ENCODE measurements around the gene TNS1.

The TNS1 gene

GRCh38 chr2:217945530-217945929 is 57.3 kb downstream of the TNS1 start:
- TF ChIP-seq, protein P1, sequence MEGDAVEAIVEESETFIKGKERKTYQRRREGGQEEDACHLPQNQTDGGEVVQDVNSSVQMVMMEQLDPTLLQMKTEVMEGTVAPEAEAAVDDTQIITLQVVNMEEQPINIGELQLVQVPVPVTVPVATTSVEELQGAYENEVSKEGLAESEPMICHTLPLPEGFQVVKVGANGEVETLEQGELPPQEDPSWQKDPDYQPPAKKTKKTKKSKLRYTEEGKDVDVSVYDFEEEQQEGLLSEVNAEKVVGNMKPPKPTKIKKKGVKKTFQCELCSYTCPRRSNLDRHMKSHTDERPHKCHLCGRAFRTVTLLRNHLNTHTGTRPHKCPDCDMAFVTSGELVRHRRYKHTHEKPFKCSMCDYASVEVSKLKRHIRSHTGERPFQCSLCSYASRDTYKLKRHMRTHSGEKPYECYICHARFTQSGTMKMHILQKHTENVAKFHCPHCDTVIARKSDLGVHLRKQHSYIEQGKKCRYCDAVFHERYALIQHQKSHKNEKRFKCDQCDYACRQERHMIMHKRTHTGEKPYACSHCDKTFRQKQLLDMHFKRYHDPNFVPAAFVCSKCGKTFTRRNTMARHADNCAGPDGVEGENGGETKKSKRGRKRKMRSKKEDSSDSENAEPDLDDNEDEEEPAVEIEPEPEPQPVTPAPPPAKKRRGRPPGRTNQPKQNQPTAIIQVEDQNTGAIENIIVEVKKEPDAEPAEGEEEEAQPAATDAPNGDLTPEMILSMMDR (IDR thresholded peaks at IDR 0.05; ENCODE audit: insufficient read depth, low read depth, low read length, missing control alignments) = no peak
- H3K4me3 ChIP-seq (ENCODE audit: low read depth, low read length) = no peak overlapping the region
- DNase-seq (ENCODE audit: low read depth) = no peak

DNA sequence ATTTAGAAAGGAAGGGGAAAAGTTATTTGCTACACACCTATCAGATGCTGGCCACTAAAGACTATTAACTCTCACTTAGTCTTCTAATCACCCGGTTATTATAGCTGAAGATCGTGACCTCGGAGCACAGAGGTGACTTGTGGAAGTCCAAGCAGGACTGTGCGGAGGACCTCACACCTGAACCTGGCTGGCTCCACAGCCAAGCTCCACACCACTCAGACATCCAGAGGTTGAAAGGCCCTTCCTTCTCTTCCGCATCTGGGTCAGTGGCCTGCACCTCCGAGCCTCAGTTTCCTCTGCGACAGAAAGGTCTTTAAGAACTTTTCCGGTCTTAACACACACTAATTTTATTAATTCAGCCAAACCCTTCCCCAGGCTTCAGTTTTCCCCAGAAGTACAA is 57.9 kb downstream of the TNS1 start:
- H3K4me3 ChIP-seq (ENCODE audit: low read depth, low read length) = no peak overlapping the region
- no peak for DNase-seq (ENCODE audit: low read depth)
- TF ChIP-seq, protein P1 (IDR thresholded peaks at IDR 0.05; ENCODE audit: insufficient read depth, low read depth, low read length, missing control alignments) = no peak

DNA sequence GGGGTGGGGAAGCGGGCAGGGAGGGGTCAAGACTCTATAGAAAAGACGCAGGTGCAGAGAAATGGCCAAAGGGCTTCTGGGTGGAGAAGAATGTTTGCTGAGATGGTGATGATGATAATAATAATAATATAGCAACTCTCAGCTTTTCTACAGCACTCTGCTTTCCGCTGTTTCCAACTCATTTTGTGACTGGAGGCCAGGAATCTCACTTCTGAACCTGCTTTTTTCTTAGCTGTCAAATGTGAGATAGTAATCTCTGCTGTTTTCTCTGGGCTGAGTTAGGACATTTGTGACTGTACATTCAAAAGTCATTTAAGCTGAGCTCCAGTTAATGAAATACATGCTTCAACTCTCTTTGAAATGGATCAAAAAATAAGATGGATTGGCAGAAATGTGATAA is 58.4 kb downstream of the TNS1 start:
- DNase-seq (ENCODE audit: low read depth) = no peak
- H3K4me3 ChIP-seq (ENCODE audit: low read depth, low read length) = no peak overlapping the region
- TF ChIP-seq, protein P1 (IDR thresholded peaks at IDR 0.05; ENCODE audit: insufficient read depth, low read depth, low read length, missing control alignments) = no peak

DNA sequence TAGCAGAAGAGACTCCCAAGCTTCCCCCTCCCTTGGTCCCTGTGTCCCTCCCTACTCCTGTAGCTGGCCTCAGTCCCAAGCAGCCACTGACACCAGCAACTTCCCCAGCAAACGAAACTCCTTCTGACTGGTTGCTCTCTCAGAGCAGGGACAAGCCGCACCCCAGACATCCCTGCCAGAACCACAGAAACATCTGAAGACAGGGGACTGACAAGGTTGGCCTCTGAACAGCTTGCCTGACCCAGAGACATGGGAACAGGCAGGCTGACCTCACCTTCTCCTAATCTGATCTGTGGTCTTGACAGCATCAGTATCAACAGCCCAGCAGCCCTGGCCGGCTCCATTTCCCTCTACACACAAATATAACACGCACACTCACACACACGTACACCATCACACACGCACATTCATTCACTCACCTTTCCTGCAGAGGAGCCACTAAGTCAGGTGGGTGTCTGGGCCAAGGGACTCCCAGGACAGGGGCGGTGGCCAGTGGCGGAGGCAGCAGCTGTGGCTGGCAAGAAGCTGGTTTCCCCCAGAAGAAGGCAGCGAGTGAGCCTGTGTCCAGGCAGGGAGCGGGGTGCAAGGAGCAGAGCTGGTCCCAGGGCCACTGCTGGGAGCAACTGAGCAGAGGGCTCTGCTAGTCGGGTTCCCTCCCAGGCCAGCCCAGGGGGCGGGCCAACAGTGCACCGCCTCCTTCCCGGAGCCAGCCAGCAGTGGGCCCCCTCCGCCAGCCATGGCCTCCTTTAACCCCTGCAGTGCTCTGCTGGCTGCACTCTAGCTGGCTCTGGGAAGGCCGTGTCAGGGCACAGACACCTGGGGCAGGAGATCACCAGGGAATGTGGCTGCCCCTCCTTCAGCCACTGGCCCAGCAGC is 59.1 kb downstream of the TNS1 start:
- no peak overlapping the region for H3K4me3 ChIP-seq (ENCODE audit: low read depth, low read length)
- TF ChIP-seq, protein P1 (IDR thresholded peaks at IDR 0.05; ENCODE audit: insufficient read depth, low read depth, low read length, missing control alignments) = no peak
- DNase-seq (ENCODE audit: low read depth) = no peak

DNA sequence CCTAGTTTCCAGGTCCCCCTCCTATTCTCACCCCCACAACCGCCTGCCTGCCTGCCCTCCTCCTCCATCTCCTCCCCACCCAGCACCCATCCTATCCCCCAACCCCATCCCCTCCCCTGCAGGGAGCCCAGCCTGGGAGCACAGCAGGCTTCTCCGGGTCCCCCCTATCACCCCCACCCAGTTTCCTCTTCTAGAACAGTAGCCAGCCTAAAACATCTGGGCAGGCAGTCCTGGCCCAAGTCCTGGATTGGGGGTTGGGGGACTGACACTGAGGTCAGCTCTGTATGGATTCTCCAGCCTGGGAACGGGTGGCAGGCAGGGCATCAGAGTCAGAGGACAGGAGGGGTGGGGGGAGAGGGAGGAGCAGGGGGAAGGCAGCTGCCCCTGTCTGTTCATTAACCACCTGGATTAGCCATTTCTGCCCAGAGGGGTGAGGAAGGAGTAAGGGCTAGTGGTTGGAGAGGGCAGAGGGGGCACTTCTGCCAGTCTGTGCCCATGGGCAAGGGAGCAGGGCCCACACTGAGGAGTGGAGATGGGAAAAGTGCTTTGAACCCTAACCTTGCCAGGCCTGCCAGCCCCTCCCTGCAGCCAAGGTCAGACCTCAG is 60.0 kb downstream of the TNS1 start:
- TF ChIP-seq, protein P1 (IDR thresholded peaks at IDR 0.05; ENCODE audit: insufficient read depth, low read depth, low read length, missing control alignments) = no peak
- no peak overlapping the region for H3K4me3 ChIP-seq (ENCODE audit: low read depth, low read length)
- DNase-seq (ENCODE audit: low read depth) = no peak

DNA sequence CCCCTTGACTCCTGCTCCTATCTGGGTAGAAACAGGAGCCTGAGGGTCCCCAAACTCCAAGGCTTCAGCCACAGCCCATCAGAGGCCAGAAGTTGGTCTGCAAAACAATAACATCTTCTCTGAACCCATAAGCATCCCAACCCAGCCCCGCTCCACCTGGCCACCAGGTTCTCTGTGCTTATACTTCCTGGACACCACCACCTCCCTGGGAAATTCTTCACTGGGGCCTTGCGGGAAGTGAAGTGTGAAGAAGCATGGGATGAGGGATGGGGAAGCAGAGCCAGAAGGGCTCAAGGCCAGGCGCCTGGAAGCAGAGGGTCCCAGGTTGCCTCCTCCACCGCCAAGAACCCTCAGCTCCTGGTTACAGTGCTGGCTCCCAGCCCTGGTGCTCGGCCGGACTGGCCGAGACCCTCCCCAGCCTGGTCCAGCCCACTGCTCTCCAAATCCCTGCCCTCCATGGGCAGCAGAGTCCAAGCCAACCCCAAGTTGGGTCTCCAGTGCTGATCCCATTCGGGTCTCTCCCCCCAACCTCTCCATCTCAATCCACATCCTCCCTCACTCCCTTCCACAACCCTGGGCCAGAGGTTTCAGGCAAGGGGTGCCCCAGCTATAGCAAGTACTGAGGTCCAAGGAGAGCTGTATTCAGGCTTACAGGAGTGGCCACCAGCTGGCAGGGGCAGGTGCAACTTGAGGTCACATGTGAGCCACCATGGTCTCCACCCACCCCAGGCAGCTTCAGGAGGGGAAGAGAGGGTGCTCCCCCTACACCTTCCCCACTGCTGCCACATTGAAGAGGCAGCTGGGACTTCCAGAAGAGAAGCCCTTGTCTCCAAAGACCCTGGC is 60.7 kb downstream of the TNS1 start:
- no peak overlapping the region for H3K4me3 ChIP-seq (ENCODE audit: low read depth, low read length)
- TF ChIP-seq, protein P1 (IDR thresholded peaks at IDR 0.05; ENCODE audit: insufficient read depth, low read depth, low read length, missing control alignments) = no peak
- no peak for DNase-seq (ENCODE audit: low read depth)

All from GM12865 (cell line).